Peyer's patch (tissue), 4 donors: ENCODE data around the gene SRGAP2C.
"Not testable (repeated sequence)": the region's sequence is repeated elsewhere in the genome, so short reads cannot be mapped to it uniquely, and the experiment has no call there.

ENCODE experiments used
- POLR2A ChIP-seq, 2 donors: fragments of 450-650 bp; IDR thresholded peaks; one replicate each; pipeline ENCODE4 v1.5.1; 2017; ENCODE audit warnings: antibody characterized with exemption in 2 of 2, mild to moderate bottlenecking in 2 of 2, moderate library complexity in 2 of 2
- TF ChIP-seq, protein P1 (sequence below), 6 experiments: fragments of 450-650 bp in 4 of 6; fragments of 200-600 bp in 2 of 6; sonication (generic) in 1 of 6; IDR thresholded peaks; one replicate each; pipeline ENCODE4 v1.5.1; 2017 to 2019; ENCODE audit warnings: antibody characterized with exemption in 6 of 6, mild to moderate bottlenecking in 3 of 6, moderate library complexity in 1 of 6

DNA sequence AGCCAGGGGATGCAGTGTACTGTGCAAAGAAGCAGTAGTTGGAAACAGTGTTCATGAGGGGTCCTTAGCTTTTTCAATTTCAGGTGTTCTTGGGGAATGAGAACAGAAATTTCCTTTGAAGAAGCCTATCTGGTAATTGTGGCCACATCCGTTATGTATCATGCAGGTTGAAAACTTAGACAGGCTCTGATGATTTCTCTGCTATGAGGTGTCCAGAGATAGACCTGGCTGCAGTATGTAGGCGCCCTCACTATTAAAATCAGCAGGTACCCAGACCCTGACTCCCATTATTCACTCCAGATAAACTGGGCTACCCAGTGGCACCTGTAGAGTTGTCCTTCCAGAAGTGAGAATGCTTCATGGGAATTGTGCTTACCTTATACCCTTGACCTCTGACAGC lies 7.7 kb downstream of the SRGAP2C start:
- TF ChIP-seq, protein P1, sequence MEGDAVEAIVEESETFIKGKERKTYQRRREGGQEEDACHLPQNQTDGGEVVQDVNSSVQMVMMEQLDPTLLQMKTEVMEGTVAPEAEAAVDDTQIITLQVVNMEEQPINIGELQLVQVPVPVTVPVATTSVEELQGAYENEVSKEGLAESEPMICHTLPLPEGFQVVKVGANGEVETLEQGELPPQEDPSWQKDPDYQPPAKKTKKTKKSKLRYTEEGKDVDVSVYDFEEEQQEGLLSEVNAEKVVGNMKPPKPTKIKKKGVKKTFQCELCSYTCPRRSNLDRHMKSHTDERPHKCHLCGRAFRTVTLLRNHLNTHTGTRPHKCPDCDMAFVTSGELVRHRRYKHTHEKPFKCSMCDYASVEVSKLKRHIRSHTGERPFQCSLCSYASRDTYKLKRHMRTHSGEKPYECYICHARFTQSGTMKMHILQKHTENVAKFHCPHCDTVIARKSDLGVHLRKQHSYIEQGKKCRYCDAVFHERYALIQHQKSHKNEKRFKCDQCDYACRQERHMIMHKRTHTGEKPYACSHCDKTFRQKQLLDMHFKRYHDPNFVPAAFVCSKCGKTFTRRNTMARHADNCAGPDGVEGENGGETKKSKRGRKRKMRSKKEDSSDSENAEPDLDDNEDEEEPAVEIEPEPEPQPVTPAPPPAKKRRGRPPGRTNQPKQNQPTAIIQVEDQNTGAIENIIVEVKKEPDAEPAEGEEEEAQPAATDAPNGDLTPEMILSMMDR (IDR thresholded peaks at IDR 0.05): not testable (repeated sequence)
- not testable (repeated sequence) for TF ChIP-seq POLR2A (IDR thresholded peaks at IDR 0.05)
